ENCODE results near the gene SHH. TPM values are rescaled to one million over a fixed set of nuclear protein-coding genes. Genes with fewer than 3 reads are reported as not detected.
A peak's percentile ranks its signal among the peaks of the same experiment; 100 is the strongest.

The SHH gene
- 0.07 and 0.14 TPM in 2 replicates for total RNA-seq

- peaks cover 62% of the 10 kb centered on the region for H3K27me3 Mint-ChIP-seq (ENCODE audit: low read depth)
- H3K9me3 Mint-ChIP-seq = no peaks in the 10 kb centered on the region
- H3K36me3 Mint-ChIP-seq (ENCODE audit: low read depth) = no peaks in the 10 kb centered on the region
- DNase-seq (ENCODE audit: low spot score) = no peak
- peak within 1 kb of the TSS; percentile 58 for H3K27ac Mint-ChIP-seq
- intact Hi-C loops (cut with micrococcal nuclease) = loop anchor here (2.0 to 5.0 kb wide), 3 partner anchors 360 to 1879 kb away; no protein-coding TSS in a partner anchor
- H3K4me1 Mint-ChIP-seq (ENCODE audit: low read depth) = peaks cover 24% of the 10 kb centered on the region
- peak within 1 kb of the TSS; percentile 70 for H3K4me3 Mint-ChIP-seq (ENCODE audit: low read depth)
Measured at GRCh38 chr7:155811895-155812761, at the start of gene SHH. Gene SHH, minus strand, starts transcription at chr7:155812463. Its CDS starts 341 bp downstream, at chr7:155812122.

- Mint-ChIP-seq H3K4me3 (ENCODE audit: low read depth) (no peak overlapping the region), H3K36me3 (ENCODE audit: low read depth) (no peaks in the 10 kb centered on the region), H3K27ac (no peak overlapping the region), H3K4me1 (ENCODE audit: low read depth) (no peaks in the 10 kb centered on the region), H3K9me3 (no peaks in the 10 kb centered on the region), H3K27me3 (ENCODE audit: low read depth) (no peaks in the 10 kb centered on the region)
- no peak for DNase-seq (ENCODE audit: low spot score)
- intact Hi-C loops (cut with micrococcal nuclease) = no loop called here
Measured at GRCh38 chr7:155861480-155861868, 49.2 kb upstream of the SHH start.

GRCh38 chr7:155860840-155861479 is 48.7 kb upstream of the SHH start:
- no peaks in the 10 kb centered on the region for H3K27me3 Mint-ChIP-seq (ENCODE audit: low read depth)
- no peak overlapping the region for H3K27ac Mint-ChIP-seq
- intact Hi-C loops (cut with micrococcal nuclease) = no loop called here
- no peak overlapping the region for H3K4me3 Mint-ChIP-seq (ENCODE audit: low read depth)
- DNase-seq (ENCODE audit: low spot score) = no peak
- H3K9me3 Mint-ChIP-seq = no peaks in the 10 kb centered on the region
- H3K36me3 Mint-ChIP-seq (ENCODE audit: low read depth) = no peaks in the 10 kb centered on the region
- no peaks in the 10 kb centered on the region for H3K4me1 Mint-ChIP-seq (ENCODE audit: low read depth)

DNA sequence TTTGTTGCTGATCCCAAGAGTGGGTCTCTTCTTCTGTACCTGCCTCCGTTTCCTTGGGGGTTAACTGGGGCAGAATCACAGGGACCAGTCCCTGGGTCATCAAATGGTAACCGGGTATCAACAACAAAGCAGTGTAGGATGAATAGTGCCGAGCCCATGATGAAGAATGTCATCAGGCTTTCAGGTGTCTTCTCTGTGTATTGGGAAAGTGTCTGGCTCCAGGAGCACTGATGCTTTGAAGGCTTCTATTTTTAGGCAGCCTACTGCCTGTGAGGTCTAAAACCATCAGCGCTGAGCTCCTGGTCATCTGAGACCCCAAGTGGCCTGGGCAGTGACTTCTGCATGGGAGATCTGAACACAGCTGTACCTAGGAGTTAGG is 48.2 kb upstream of the SHH start:
- Mint-ChIP-seq H3K4me3 (ENCODE audit: low read depth) (no peak overlapping the region), H3K27me3 (ENCODE audit: low read depth) (peaks cover 2% of the 10 kb centered on the region), H3K9me3 (no peaks in the 10 kb centered on the region), H3K36me3 (ENCODE audit: low read depth) (no peaks in the 10 kb centered on the region), H3K4me1 (ENCODE audit: low read depth) (no peaks in the 10 kb centered on the region), H3K27ac (no peak overlapping the region)
- DNase-seq (ENCODE audit: low spot score) = no peak
- intact Hi-C loops (cut with micrococcal nuclease) = no loop called here

DNA sequence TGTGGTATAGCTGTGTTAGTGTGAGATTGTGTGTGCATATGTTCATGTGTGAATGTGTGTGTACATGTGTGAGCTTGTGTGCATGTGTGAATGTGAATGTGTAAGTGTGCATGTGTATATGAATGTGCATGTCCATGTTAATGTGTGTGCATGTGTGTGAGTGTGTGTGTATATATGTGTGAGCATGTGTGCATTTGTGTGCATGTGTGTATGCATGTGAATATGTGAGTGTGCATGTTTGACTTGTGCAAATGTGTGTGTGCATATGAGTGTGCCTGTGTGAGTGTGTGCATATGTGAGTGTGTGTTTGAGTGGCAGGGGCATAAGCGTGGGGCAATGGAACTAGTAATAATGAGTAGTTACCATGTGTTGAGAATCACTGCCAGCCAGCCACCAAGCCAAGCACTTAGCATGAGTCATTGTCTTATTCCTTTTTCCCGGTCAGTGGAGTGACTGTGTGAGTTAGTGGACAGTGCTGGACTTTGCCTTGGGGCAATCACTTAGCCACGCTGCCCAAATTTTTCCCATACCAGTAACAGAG is 46.3 kb upstream of the SHH start:
- intact Hi-C loops (cut with micrococcal nuclease) = no loop called here
- no peak for DNase-seq (ENCODE audit: low spot score)

DNA sequence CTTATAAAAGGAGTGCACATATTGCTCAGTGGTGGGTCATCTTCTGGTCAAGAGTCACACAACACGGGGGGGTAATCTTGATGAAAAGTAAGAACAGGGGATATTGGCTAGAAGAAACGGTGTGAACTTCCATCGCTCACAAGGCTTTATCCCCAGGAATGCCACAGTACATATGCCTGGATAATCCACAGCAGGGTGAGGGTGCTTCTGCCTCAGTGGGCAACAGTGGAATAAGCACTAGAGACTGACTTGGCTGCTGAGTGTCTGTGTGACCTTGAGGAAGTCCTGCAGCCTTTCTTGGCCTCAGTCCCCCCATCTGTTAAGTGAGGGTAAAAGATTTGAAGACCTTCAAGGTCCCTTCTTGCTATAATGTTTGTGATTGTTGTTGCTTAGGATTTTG is 44.9 kb upstream of the SHH start:
- Mint-ChIP-seq H3K4me1 (ENCODE audit: low read depth) (no peaks in the 10 kb centered on the region), H3K4me3 (ENCODE audit: low read depth) (no peak overlapping the region)

More for the DNA sequence above, 46.3 kb upstream of the SHH start:
- H3K36me3 Mint-ChIP-seq (ENCODE audit: low read depth) = no peaks in the 10 kb centered on the region
- no peaks in the 10 kb centered on the region for H3K9me3 Mint-ChIP-seq
- H3K27me3 Mint-ChIP-seq (ENCODE audit: low read depth) = peaks cover 2% of the 10 kb centered on the region
- no peak overlapping the region for H3K4me3 Mint-ChIP-seq (ENCODE audit: low read depth)
- no peak overlapping the region for H3K27ac Mint-ChIP-seq
- no peaks in the 10 kb centered on the region for H3K4me1 Mint-ChIP-seq (ENCODE audit: low read depth)

DNA sequence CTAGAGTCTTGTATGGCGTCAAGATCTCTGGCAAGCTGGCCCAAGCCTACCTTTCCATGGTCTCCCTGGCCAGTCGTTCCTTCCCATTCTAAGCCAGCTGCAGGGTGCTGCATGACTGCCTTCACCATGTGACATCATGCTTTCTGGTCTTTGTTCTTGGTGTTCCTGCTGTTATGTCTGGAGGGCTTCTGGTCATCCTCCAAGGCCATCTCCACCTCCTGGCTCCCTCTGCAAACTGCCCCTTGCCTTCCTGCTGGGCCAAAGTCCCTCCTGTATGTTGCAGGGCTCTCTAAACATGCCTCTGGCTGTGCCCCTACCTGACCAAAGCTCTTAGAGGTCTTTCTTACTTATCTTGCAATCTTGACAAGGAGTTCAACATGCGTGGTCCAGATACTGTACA is 44.4 kb upstream of the SHH start:
- Mint-ChIP-seq H3K4me3 (ENCODE audit: low read depth) (no peak overlapping the region), H3K4me1 (ENCODE audit: low read depth) (no peaks in the 10 kb centered on the region), H3K9me3 (no peaks in the 10 kb centered on the region), H3K27ac (no peak overlapping the region), H3K36me3 (ENCODE audit: low read depth) (no peaks in the 10 kb centered on the region), H3K27me3 (ENCODE audit: low read depth) (peaks cover 2% of the 10 kb centered on the region)
- intact Hi-C loops (cut with micrococcal nuclease) = no loop called here
- DNase-seq (ENCODE audit: low spot score) = no peak

More for the DNA sequence above, 44.9 kb upstream of the SHH start:
- H3K36me3 Mint-ChIP-seq (ENCODE audit: low read depth) = no peaks in the 10 kb centered on the region
- H3K9me3 Mint-ChIP-seq = no peaks in the 10 kb centered on the region
- no peak for DNase-seq (ENCODE audit: low spot score)
- intact Hi-C loops (cut with micrococcal nuclease) = no loop called here
- H3K27me3 Mint-ChIP-seq (ENCODE audit: low read depth) = peaks cover 2% of the 10 kb centered on the region
- H3K27ac Mint-ChIP-seq = no peak overlapping the region

- intact Hi-C loops (cut with micrococcal nuclease) = no loop called here
- H3K27ac Mint-ChIP-seq = no peak overlapping the region
- no peak for DNase-seq (ENCODE audit: low spot score)
- no peaks in the 10 kb centered on the region for H3K36me3 Mint-ChIP-seq (ENCODE audit: low read depth)
- peaks cover 2% of the 10 kb centered on the region for H3K27me3 Mint-ChIP-seq (ENCODE audit: low read depth)
- no peak overlapping the region for H3K4me3 Mint-ChIP-seq (ENCODE audit: low read depth)
- no peaks in the 10 kb centered on the region for H3K4me1 Mint-ChIP-seq (ENCODE audit: low read depth)
- H3K9me3 Mint-ChIP-seq = no peaks in the 10 kb centered on the region
Measured at GRCh38 chr7:155852426-155853301, 40.4 kb upstream of the SHH start.

- intact Hi-C loops (cut with micrococcal nuclease) = no loop called here
Measured at GRCh38 chr7:155851892-155852291, 39.6 kb upstream of the SHH start.

DNA sequence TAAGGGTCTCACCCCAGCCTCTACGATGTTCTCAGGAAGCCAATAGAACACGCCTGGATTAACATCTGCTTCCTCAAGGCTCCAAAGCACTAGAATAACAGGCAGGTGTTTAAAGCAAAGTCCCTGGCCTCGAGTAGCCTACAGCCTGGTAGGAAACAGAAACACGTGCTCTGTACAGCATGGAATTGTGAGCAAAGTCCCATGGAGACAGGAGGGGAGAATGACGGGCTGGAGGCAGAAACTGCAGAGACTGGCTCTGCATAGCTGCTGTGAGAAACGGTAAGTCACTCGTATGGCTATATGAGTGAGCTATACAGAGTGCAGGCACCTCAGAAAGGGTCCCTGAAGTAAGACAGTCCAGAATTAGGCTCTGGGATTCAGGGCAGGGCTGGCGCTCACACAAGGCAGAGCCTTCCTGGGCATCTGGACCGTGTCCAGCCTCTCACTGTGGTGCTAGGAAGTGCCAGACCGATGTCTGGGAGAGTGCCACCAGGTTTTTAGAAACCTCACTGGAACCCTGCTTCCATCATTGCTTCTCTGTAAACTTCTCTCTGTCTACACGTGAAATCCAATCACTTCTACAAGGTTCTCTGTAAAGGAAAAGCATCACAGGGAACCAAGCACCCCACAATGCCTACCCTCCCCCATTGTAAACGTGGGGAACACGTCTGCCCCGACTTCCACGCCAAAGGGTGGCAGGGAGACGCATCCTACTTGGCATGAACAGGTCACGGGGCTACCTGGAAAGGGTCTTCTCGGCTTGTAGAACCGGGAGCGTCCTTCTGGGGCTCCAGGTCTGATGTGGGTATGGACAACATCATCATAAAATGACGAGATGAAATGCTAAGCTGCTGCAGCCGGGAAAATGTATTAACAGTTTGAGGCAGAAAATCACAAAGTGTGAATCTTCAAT is 38.8 kb upstream of the SHH start:
- no peak for DNase-seq (ENCODE audit: low spot score)
- intact Hi-C loops (cut with micrococcal nuclease) = no loop called here
- Mint-ChIP-seq H3K27ac (no peak overlapping the region), H3K9me3 (no peaks in the 10 kb centered on the region), H3K36me3 (ENCODE audit: low read depth) (no peaks in the 10 kb centered on the region), H3K4me3 (ENCODE audit: low read depth) (no peak overlapping the region), H3K27me3 (ENCODE audit: low read depth) (peaks cover 2% of the 10 kb centered on the region), H3K4me1 (ENCODE audit: low read depth) (no peaks in the 10 kb centered on the region)

More at GRCh38 chr7:155851892-155852291, 39.6 kb upstream of the SHH start:
- no peak overlapping the region for H3K27ac Mint-ChIP-seq
- H3K36me3 Mint-ChIP-seq (ENCODE audit: low read depth) = no peaks in the 10 kb centered on the region
- no peak overlapping the region for H3K4me3 Mint-ChIP-seq (ENCODE audit: low read depth)
- H3K9me3 Mint-ChIP-seq = no peaks in the 10 kb centered on the region
- no peaks in the 10 kb centered on the region for H3K4me1 Mint-ChIP-seq (ENCODE audit: low read depth)
- DNase-seq (ENCODE audit: low spot score) = no peak
- peaks cover 2% of the 10 kb centered on the region for H3K27me3 Mint-ChIP-seq (ENCODE audit: low read depth)

- no peaks in the 10 kb centered on the region for H3K9me3 Mint-ChIP-seq
- intact Hi-C loops (cut with micrococcal nuclease) = no loop called here
- H3K36me3 Mint-ChIP-seq (ENCODE audit: low read depth) = no peaks in the 10 kb centered on the region
- H3K4me1 Mint-ChIP-seq (ENCODE audit: low read depth) = no peaks in the 10 kb centered on the region
- H3K27me3 Mint-ChIP-seq (ENCODE audit: low read depth) = no peaks in the 10 kb centered on the region
- H3K4me3 Mint-ChIP-seq (ENCODE audit: low read depth) = no peak overlapping the region
- no peak for DNase-seq (ENCODE audit: low spot score)
- H3K27ac Mint-ChIP-seq = no peak overlapping the region
Measured at GRCh38 chr7:155850001-155850436, 37.8 kb upstream of the SHH start.
